HG03025 (cell line): Measurements from ENCODE around the gene NPR1.
"Not testable (repeated sequence)": the region's sequence is repeated elsewhere in the genome, so short reads cannot be mapped to it uniquely, and the experiment has no call there.

ENCODE experiments used
- ATAC-seq: cut with Tn5 transposase; IDR thresholded peaks from one replicate; pipeline ENCODE4 v1.9.1; 2021; ENCODE audit warnings: mild to moderate bottlenecking, moderate library complexity; ENCODE audit not compliant: unreplicated experiment, low FRiP score

Gene NPR1

DNA sequence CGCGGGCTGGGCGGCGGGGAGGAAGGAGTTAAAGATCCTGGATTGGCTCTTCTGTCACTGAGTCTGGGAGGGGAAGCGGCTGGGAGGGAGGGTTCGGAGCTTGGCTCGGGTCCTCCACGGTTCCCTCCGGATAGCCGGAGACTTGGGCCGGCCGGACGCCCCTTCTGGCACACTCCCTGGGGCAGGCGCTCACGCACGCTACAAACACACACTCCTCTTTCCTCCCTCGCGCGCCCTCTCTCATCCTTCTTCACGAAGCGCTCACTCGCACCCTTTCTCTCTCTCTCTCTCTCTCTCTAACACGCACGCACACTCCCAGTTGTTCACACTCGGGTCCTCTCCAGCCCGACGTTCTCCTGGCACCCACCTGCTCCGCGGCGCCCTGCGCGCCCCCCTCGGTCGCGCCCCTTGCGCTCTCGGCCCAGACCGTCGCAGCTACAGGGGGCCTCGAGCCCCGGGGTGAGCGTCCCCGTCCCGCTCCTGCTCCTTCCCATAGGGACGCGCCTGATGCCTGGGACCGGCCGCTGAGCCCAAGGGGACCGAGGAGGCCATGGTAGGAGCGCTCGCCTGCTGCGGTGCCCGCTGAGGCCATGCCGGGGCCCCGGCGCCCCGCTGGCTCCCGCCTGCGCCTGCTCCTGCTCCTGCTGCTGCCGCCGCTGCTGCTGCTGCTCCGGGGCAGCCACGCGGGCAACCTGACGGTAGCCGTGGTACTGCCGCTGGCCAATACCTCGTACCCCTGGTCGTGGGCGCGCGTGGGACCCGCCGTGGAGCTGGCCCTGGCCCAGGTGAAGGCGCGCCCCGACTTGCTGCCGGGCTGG lies at the start of gene NPR1:
NPR1 (plus strand) TSS at position 170 of the 818 bp plus-strand sequence; CDS start at position 591, 421 bp downstream.
- no peak for ATAC-seq

DNA sequence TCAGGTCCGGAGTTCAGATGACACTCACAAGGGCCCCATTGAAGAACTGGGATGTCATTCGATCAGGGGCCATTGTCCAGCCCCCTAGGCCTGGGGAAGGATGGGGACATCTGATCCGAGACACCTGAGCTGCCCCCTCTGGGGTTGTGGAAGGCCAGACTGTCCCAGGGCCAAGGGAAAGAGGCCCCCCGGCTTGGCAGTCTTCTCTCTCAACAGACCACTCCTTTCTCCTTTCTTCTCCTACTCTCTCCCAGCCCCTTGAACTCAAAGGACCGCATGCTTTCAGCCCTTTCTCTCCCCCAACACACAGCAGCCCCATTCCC lies 49.2 kb upstream of the NPR1 start:
- no peak for ATAC-seq

DNA sequence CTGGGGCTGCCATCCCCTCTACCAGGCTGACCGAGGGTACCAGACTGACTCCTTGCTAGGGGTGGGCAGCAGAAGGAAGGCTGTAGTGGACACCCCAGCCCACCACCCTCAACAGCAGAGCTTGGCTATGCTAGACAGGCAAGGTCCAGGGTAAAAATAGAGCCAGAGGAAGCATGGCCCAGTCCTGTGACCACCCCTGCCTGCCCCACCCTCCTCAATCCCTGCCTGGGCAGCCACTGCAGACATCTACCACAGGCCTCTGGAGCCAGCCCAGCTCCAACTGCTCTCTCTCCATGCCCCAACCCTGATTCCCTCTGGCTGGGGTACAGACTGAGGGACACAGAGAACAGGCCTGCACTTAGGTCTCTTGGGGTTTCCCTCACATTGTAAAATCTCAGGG lies 48.5 kb upstream of the NPR1 start:
- no peak for ATAC-seq

DNA sequence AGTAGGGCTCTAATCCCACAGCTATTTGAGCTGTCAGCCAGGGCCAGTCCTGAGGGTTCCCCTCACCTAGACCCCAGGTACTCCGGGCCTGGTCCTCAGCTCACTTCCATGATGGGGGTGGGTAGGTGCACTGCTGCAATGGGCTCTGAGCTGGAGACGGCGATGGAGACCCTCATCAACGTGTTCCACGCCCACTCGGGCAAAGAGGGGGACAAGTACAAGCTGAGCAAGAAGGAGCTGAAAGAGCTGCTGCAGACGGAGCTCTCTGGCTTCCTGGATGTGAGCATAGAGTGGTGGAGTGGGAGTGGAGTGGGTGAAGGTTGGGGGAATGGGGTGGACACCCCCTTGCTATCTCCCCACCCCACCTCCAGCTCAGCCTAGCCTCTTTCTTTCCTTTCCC lies 48.1 kb upstream of the NPR1 start:
- ATAC-seq, result no peak

DNA sequence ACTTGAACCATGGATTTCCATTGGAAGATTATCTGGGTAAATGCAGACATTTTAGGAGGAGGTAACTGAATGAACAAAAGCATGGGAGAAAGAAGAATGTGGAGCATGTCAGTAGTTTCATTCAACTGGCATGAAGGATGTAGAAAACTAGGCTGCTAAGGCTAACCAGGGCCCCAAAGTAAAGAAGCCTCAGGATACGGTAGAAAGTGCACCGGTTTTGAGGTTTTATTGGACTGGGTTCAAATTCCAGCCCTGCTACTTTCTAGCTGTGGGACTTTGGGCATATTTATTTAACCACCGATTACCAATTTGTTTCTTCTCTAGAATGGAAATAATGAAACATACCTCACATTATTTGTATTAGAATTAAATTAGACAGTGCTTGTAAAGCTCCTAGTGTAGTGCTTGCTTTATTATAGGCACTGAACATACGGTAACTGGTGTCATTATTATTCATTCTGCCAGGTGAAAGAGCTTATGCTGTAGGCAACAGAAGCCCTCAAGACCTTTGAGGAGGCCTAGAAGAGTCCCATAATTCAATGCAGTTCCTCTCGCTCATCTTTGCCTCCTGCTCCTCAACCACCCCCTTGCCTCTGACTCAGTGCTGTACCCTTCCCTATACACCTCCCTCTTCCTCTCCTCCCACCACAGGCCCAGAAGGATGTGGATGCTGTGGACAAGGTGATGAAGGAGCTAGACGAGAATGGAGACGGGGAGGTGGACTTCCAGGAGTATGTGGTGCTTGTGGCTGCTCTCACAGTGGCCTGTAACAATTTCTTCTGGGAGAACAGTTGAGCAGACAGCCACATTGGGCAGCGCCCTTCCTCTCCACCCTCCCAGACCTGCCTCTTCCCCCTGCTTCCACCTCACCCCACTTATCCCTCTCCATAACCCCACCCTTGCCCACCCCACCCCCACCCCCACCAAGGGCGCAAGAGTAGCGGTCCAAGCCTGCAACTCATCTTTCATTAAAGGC lies 47.2 kb upstream of the NPR1 start:
- no peak for ATAC-seq

DNA sequence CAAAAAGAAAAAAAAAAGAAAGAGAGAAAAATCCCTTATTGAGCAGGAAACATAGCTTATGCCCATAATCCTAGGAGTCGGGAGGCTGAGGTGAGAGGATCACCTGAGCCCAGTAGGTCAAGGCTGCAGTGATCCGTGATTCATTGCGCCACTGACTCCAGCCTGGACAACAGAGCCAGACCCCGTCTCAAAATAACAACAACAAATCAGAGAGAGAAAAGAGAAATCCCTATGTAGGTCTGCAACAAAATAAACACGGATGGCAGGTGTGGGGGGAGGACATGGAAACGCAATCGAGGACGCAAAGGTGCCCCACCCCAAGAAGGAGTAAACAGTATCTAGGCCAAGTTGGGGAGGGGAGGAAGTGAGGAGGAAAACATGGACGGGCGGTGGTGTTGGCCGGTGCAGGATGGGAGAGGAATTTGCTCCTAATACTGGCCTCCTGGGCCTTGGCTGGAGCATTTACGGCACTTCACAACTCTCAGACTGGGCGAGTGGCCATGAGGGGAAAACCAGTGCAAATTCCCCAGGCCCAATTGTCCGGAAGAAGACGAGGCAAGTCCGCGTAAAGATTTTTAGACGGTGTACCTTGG lies 45.2 kb upstream of the NPR1 start:
- ATAC-seq, result no peak

DNA sequence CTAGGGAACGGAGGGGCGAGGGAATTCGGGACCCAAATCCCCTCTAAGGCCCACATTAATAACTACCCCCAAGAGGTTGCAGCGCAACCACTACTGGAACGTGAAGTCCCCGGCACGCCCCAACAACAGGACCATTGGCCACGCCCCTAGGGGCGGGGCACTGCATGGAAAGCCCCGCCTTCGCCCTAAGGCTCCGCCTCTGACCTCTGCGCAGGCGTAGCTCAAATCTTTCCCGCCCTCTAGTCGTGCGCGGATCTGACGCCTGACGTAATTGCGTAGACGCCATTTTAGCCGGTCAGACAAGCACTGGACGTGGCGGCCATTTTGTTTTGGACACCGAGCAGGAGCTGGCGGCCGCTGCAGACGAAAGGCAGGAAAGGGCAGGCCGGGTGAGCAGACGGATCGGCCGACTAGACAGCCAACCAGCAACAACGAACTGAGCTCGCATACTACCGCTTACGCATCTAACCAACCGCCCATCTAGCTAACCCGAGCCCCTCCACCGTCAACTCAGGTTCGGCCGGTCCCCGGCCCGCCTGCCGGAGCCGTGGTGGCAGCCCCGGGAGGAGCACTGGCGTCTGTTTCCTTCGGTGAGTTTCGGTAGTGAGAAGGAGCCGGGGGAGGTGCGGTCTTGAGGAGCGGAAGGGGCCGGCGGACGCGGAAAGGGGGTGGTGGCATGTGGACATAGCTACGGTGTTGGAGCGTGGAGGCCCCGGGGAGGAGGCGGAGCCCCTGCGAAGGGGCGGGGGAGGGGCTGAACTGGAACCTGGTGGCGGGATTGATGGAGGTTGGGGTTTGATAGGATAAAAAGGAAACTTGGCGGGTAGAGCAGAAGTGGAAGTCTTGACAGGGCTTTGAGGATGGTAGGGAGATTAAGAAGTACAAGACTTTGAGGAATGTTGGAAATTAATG lies 44.5 kb upstream of the NPR1 start, which contains the start of gene CHTOP:
CHTOP (plus strand) TSS at position 313 of the 912 bp plus-strand sequence. CDS start 2,523 bp downstream, outside the sequence.
- peak; percentile 93 for ATAC-seq

DNA sequence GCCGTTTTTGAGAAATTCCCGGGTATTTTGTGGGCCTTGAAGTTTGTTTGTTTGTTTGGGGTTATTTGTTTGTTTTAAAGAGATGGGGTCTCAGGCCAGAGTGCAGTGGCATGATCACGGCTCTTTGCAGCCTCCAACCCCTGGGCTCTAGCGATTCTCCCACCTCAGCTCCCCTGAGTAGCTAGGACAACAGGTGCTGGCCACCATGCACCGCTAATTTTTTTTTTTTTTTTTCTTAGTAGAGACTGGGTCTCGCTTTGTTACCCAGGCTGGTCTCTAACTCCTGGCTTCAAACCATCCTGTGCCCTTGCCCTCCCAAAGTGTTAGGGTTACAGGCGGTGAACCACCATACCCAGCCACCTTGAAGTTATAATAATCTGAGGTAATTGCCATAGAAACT lies 42.6 kb upstream of the NPR1 start:
- ATAC-seq, result no peak

DNA sequence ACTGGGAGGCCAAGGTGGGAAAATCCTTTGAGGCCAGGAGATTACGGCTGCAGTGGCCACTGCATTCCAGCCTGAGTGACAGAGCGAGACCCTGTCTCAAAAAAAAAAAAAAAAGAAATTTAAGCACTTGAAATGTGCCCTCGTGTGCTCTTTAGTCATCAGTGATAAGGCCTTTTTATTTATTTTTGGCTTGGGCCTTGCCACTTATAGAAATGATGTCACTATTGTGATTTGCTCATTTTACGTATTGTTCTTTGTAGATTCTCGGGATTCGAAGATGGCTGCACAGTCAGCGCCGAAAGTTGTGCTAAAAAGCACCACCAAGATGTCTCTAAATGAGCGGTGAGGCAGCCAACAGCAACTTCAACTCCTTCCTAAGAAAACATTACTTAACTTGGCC lies 42.2 kb upstream of the NPR1 start:
- ATAC-seq, result no peak

DNA sequence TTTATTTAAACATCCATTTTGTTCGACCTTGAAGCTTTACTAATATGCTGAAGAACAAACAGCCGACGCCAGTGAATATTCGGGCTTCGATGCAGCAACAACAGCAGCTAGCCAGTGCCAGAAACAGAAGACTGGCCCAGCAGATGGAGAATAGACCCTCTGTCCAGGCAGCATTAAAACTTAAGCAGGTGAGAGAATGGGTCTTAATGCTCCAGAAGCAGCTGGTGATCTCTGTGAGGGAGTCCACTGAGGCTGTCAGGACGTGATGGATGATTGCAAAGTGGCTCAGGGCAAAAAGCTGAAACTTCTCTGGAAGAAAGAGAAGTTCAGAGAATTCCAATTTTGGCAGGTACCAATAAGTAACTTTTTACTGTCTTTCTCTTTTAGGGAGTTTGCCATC lies 40.2 kb upstream of the NPR1 start:
- ATAC-seq, result no peak

DNA sequence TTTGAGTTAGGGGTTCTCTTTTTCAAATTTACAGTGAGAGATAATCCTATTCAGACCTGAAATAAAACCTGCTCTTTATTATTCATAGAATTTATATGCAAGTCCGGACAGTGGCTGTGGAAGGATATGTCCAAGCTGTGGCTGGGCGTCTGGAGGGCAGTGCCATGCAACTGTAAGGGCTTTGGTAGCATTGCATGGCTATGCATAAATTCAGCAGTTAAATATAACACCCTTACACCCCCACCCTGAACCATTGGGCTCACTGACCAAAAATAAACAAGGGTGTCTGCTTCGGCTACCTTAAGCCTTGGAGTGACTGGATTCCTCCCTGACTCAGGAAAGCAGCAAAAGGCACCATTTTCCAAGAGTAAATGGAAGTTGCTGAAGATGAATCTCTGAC lies 39.2 kb upstream of the NPR1 start:
- no peak for ATAC-seq

DNA sequence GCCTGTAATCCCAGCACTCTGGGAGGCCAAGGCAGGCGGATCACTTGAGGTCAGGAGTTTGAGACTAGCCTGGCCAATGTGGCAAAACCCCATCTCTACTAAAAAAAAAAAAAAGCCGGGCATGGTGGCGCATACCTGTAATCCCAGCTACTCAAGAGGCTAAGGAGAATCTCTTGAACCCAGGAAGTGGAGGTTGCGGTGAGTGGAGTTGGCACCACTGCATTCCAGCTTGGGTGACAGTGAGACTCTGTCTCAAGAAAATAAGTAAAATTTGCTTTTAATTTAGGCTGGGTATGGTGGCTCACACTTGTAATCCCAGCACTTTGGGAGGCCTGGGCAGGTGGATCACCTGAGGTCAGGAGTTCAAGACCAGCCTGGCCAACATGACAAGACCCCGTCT lies 38.3 kb upstream of the NPR1 start:
- not testable (repeated sequence) for ATAC-seq

DNA sequence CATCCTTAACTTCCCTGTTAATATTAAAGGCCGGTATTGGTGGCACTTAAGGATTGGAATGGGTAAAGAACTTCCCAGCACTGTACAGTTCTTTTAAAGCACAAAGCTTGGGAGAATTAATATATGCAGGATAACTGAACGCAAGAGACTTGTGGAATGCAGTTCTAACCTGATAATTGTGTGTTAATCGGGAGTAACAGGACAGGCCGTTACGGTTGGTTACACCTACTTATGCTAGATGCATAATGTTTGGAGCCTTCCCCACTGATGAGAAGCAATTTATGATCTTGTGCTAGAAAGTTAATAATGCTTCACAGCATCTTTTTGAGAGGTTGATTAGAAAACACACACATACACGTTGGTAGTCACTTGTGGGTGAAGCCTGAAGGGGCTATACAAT lies 37.6 kb upstream of the NPR1 start:
- ATAC-seq, result no peak

DNA sequence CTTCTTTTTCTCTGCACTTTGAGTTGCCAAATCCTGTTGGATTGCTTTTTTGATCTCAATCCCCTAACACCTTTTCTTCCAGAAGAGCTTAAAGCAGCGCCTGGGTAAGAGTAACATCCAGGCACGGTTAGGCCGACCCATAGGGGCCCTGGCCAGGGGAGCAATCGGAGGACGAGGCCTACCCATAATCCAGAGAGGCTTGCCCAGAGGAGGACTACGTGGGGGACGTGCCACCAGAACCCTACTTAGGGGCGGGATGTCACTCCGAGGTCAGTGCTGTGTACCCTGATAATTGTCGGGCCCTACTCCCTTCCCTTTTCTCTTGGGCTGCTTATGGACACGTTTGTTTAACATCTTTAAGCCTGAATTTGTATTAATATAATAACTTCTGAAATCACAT lies 36.3 kb upstream of the NPR1 start:
- no peak for ATAC-seq

DNA sequence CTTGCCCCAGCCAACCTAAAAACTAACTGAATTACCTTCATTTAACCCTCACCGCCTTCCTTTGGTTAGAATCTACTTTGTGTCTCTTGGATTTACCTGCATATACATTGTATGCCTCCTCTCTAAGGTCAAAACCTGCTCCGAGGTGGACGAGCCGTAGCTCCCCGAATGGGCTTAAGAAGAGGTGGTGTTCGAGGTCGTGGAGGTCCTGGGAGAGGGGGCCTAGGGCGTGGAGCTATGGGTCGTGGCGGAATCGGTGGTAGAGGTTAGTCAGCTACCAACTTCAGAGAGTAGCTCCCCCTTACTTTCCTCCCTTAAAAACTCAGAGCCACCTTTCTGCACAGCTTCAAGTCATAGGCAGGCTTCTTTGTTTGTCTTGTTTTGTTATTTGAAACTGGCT lies 35.4 kb upstream of the NPR1 start:
- ATAC-seq, result no peak

DNA sequence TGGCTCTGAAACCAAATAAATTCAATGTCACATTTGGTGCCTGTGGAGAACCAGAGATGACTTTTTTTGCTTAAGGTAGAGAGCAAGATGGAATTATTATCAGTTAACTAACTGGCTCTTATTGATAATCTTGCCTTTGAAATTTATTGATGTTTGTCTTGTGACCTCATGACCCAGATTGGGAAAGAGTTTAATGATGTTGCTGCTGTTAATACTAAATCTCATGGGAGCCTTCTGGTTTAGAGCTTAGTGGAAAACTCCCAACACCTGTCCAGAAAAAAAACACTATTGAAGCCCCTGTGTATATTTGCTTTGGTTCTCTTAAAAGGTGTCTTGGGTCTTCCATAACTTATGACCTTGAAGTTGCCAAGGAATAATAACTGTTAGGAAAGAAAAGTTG lies 34.7 kb upstream of the NPR1 start:
- ATAC-seq, result no peak

DNA sequence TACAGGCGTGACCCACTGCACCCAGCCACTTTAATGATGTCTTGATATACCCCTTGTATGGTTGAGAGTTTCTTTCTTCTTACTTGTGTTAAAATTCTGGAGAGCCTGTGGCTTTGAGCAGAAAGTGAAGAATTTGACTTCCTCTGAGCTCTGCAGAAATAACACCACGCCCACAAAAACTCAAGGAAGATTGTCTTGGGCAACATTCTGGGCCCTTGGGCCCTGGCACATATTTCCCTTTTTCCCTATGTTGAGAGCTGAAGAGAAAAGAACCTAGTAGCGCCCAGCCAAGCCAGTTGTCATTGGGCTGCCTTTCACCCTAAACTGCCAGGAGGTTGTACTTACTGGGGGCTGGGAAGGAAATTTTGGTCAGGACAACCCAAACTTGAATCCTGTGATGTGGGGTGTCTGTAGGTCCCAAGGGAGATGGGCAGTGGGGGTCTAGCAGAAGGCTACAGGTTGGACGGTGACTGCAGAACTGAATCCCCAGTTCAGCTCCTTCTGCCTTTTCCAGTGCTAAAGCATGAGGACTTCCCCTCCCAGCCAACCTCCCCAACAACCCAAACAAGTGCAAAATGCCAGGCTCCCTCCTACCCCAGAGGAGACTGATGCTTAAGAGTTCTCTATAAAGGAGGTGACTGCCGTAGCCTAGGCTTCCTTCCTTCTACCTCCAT lies 31.7 kb upstream of the NPR1 start:
- ATAC-seq, result no peak

DNA sequence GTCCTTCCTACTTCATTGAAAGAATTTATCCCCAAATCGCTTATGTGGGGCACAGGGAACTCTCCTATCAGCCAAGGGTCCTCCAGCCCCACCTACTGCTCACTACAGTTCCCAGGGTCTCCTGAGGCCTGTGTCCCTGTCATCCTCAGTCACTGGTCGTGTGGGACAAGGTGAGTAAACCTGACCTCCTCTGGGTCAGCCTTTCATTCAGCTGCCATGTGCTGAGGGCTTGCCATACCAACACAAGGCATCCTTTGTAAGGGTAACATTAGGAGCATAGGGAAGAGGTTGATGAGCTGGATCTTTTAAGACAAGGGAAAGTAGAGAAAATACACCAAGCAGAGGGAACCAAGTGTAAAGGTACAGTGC lies 31.2 kb upstream of the NPR1 start:
- ATAC-seq, result no peak

DNA sequence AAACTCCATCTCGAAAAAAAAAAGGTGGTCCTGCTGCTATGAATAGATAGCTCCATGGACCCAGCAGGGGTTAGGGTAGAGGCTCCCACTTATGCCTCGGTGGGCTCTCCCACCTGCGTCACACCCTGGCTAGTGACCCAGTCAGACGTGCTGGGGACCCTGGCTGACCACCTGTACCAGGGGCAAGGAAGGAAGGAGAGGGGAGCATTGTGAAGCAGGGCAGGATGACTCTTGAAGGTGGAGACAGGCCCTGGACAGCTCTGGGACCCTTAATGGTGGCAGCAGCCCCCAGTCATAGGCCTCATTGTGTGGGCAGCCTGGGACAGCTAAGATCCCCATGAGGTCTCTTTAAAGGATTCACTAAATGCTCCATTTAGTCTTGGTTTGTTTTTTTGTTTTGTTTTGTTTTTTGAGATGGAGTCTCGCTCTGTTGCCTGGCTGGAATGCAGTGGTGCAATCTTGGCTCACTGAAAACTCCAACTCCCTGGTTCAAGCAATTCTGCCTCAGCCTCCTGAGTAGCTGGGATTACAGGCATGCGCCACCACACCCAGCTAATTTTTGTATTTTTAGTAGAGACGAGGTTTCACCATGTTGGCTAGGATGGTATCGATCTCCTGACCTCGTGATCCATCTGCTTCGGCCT lies 30.4 kb upstream of the NPR1 start:
- no peak for ATAC-seq
